Adrenal gland (tissue), 5 donors: ENCODE data around the gene UGT1A3.

Experiments
- CTCF ChIP-seq, 6 experiments: fragments of 450-650 bp in 4 of 6; fragments of 200-600 bp in 2 of 6; sonication (generic) in 1 of 6; IDR thresholded peaks; 1 replicate in 5 of 6; 2 replicates in 1 of 6; pipeline versions ENCODE4 v1.5.1 to v1.8.0; 2016 to 2021; ENCODE audit warnings: antibody characterized with exemption in 6 of 6, mild to moderate bottlenecking in 2 of 6, moderate library complexity in 1 of 6
- POLR2A ChIP-seq, 2 donors: fragments of 450-650 bp; IDR thresholded peaks; one replicate each; pipeline ENCODE4 v1.6.1; 2017; ENCODE audit warnings: antibody characterized with exemption in 2 of 2, mild to moderate bottlenecking in 2 of 2, moderate library complexity in 1 of 2
- donor health status: DM: no; HTN: no; CAD: no.

DNA sequence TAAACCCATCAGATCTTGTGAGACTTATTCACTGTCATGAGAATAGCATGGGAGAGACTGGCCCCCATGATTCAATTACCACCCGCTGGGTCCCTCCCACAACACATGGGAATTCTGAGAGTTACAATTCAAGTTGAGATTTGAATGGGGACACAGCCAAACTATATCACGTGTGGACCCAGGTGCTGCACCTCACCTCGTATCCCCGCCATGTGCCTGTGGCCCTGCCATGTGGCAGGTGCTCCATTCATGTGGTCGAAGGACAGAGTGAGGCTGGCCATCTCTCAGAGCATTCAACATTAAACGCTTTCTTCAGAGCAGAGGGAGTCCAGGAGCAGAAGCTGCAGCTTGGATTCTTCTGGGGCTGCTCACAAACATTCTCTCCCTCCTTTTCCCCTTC, 81.5 kb downstream of the UGT1A3 start:
- TF ChIP-seq CTCF (IDR thresholded peaks at IDR 0.05) (no peak), POLR2A (IDR thresholded peaks at IDR 0.05) (no peak)
